ENCODE measurements around the gene CPSF3.

Gene CPSF3

DNA sequence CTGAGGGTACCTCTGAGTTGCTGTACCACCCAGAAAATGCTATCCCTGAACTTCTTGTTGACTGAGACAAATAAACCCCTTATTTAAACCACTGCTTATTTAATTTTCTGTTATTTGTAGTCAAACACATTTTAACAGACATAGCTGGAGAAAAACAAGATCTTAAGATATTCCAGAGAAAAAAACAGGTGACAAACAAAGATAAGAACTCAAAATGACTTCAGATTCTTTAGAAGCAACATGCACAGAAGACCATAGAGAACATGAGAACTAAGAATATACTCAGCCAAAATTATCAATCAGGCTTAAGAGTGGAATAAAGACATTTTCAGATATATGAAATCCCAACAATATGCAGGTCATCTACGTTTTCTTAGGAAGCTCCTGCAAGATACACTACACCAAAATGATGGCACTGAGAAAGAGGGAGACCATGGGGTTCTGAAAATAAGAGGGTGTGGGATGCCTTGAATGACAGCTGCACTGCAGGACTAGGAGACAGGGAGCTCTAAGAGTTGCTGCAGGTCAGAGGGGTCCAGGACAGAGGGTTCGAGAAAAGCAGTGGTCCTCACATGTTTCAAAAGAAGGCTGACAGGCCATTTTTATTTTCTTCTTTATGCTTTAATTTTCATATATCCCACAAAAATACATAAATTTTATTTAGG, 93.8 kb downstream of the CPSF3 start:
- DNase-seq (ENCODE audit: low read depth in 2 of 2), result no peak

DNA sequence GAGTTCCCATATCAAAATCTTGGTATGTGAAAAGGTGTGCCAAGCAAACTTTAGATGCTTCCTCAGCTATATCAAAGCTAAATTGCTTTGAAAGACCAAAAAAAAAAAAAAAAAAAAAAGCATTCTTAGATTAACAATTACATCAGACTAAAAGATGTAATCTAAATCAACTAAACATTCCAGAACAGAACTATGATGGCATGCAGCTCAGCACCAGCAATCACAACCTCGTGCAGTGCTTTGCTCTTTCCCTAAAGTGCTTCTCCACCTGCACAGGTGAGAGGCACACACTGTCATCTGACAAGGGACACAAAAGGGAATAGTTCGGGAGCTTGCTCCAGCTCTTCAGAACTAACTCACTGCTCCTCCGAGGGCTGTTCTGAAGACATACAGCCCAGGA, 94.7 kb downstream of the CPSF3 start:
- no peak for DNase-seq (ENCODE audit: low read depth in 2 of 2)

DNA sequence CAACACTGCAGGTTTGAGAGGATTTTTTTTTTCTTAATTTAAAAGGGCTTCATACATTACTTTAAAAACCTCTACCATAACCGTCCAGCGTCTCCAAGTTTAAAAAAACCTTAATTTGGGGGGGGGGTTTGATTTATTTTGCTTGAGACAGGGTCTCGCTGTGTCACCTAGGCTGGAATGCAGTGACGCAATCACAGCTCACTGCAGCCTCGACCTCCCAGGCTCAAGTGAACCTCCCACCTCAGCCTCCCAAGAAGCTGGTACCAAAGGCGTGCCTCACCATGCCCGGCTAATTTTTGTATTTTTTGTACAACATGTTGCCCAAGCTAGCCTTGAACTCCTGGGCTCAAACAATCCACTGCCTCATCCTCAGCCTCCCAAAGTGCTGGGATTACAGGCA, 95.3 kb downstream of the CPSF3 start:
- DNase-seq (ENCODE audit: low read depth in 2 of 2), result no peak

- DNase-seq (ENCODE audit: low read depth in 2 of 2), result no peak
Observed at GRCh38 chr2:9519250-9519649, 95.8 kb downstream of the CPSF3 start.

Measured in fibroblast of skin of left quadriceps (primary cell).